ENCODE data around the gene CDY2B.
"Not testable (repeated sequence)": the region's sequence is repeated elsewhere in the genome, so short reads cannot be mapped to it uniquely, and the experiment has no call there.

DNA sequence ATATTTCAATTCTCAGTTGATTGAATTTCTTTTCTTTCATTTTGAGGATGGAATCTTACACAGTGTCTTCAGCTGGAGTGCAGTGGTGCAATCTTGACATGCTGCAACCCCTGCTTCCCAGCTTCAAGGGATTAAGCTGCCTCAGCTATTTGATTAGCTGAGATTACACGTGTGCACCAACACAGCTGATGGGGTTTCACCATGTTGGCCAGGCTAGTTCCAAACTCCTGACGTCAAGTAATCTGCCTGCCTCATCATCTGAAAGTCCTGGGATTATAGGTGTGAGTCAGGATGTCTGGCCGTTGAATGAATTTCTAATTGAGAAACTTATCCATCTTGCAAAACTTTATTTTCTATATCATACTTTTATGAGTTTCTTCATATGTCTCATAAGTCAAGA is 28.0 kb upstream of the CDY2B start:
- TF ChIP-seq, protein P1, sequence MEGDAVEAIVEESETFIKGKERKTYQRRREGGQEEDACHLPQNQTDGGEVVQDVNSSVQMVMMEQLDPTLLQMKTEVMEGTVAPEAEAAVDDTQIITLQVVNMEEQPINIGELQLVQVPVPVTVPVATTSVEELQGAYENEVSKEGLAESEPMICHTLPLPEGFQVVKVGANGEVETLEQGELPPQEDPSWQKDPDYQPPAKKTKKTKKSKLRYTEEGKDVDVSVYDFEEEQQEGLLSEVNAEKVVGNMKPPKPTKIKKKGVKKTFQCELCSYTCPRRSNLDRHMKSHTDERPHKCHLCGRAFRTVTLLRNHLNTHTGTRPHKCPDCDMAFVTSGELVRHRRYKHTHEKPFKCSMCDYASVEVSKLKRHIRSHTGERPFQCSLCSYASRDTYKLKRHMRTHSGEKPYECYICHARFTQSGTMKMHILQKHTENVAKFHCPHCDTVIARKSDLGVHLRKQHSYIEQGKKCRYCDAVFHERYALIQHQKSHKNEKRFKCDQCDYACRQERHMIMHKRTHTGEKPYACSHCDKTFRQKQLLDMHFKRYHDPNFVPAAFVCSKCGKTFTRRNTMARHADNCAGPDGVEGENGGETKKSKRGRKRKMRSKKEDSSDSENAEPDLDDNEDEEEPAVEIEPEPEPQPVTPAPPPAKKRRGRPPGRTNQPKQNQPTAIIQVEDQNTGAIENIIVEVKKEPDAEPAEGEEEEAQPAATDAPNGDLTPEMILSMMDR (IDR thresholded peaks at IDR 0.05), result not testable (repeated sequence)
- TF ChIP-seq POLR2AphosphoS5 (IDR thresholded peaks at IDR 0.05), result not testable (repeated sequence)

All from esophagus muscularis mucosa (tissue), 3 donors.